SK-N-SH (cell line): Measurements from ENCODE around the gene KRTAP1-4.

Experiments
- CTCF ChIP-seq: fragments of 200-600 bp; sonication (generic); IDR thresholded peaks from 2 replicates; pipeline ENCODE4 v1.6.1; 2017; ENCODE audit warnings: antibody characterized with exemption, mild to moderate bottlenecking, moderate library complexity
- EZH2phosphoT487 ChIP-seq: fragments of 200-600 bp; sonication (generic); IDR thresholded peaks from 2 replicates; pipeline ENCODE4 v1.6.1; 2017; ENCODE audit warnings: low read depth, mixed run types, mild to moderate bottlenecking, antibody characterized with exemption, moderate library complexity, borderline replicate concordance
- POLR2AphosphoS5 ChIP-seq: IDR thresholded peaks from 2 replicates; pipeline ENCODE4 v1.6.1; 2012; ENCODE audit warnings: low read depth, low read length
- RXRA ChIP-seq: IDR thresholded peaks from 2 replicates; pipeline ENCODE4 v1.4.0; 2012; ENCODE audit warnings: low read depth, mild to moderate bottlenecking, borderline replicate concordance
- TCF12 ChIP-seq: IDR thresholded peaks from 2 replicates; pipeline ENCODE4 v1.4.0; 2012
- USF1 ChIP-seq: IDR thresholded peaks from 2 replicates; pipeline ENCODE4 v1.4.0; 2012; ENCODE audit warnings: low read depth, borderline replicate concordance
- YY1 ChIP-seq: IDR thresholded peaks from 2 replicates; pipeline ENCODE4 v1.4.0; 2012; ENCODE audit warnings: low read depth, mild to moderate bottlenecking
- ZBTB33 ChIP-seq: IDR thresholded peaks from 2 replicates; pipeline ENCODE4 v1.4.0; 2012; ENCODE audit warnings: low read depth, borderline replicate concordance

GRCh38 chr17:41037853-41038350 lies 7.9 kb upstream of the KRTAP1-4 start:
- TF ChIP-seq EZH2phosphoT487 (no peak), CTCF (no peak), YY1 (no peak), TCF12 (no peak), RXRA (no peak), USF1 (no peak), POLR2AphosphoS5 (no peak), ZBTB33 (no peak)
